ENCODE measurements around the gene RAB3D. TPM values are rescaled to one million over a fixed set of nuclear protein-coding genes. Genes with fewer than 3 reads are reported as not detected.
A peak's percentile ranks its signal among the peaks of the same experiment; 100 is the strongest.

The RAB3D gene
- total RNA-seq, 1 donor from 2014 or later: 45.3 TPM

DNA sequence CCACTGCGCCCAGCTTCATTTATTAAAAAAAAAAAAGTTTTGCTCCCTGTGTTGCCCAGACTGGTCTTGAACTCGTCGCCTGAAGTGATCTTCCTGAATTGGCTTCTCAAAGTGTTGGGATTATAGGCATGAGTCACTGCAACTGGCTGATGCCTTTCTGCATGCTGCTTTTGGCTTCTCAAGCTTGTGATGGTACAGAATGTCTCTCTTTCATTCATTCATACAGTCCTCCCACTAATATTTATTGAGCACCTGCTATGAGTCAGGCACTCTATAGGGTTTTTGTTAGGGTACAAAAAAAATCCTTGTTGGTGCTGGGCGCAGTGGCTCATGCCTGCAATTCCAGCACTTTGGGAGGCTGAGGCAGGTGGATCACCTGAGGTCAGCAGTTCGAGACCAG lies 34.5 kb downstream of the RAB3D start:
- no peaks in the 10 kb centered on the region for H3K4me1 Mint-ChIP-seq (ENCODE audit: unreplicated experiment)
- TF ChIP-seq, protein P1, sequence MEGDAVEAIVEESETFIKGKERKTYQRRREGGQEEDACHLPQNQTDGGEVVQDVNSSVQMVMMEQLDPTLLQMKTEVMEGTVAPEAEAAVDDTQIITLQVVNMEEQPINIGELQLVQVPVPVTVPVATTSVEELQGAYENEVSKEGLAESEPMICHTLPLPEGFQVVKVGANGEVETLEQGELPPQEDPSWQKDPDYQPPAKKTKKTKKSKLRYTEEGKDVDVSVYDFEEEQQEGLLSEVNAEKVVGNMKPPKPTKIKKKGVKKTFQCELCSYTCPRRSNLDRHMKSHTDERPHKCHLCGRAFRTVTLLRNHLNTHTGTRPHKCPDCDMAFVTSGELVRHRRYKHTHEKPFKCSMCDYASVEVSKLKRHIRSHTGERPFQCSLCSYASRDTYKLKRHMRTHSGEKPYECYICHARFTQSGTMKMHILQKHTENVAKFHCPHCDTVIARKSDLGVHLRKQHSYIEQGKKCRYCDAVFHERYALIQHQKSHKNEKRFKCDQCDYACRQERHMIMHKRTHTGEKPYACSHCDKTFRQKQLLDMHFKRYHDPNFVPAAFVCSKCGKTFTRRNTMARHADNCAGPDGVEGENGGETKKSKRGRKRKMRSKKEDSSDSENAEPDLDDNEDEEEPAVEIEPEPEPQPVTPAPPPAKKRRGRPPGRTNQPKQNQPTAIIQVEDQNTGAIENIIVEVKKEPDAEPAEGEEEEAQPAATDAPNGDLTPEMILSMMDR (conservative IDR thresholded peaks at IDR 0.05): no peak
- no peak overlapping the region for H3K4me3 Mint-ChIP-seq
- H3K36me3 Mint-ChIP-seq: no peaks in the 10 kb centered on the region
- no peak for DNase-seq (ENCODE audit: extremely low spot score, unreplicated experiment)
- no peaks in the 10 kb centered on the region for H3K27me3 Mint-ChIP-seq
- H3K27ac Mint-ChIP-seq: no peak overlapping the region
- no peaks in the 10 kb centered on the region for H3K9me3 Mint-ChIP-seq

DNA sequence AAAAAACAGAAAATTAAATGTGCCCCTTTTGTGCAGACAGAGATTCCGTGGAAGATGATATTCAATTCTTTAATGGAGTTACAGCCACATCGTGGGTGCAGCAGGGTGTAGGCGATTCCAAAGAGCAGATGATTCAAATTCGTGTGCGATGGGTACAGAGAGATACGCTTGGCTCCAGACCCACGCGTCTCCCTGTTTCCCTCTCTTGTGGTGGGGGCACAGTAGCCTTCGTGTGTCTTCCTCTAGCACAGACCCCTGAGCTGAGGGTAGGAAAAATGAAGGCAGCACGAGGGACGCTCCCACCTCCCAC lies 38.7 kb downstream of the RAB3D start:
- Mint-ChIP-seq H3K27me3 (no peaks in the 10 kb centered on the region), H3K4me3 (no peak overlapping the region), H3K36me3 (no peaks in the 10 kb centered on the region), H3K9me3 (no peaks in the 10 kb centered on the region), H3K27ac (no peak overlapping the region), H3K4me1 (ENCODE audit: unreplicated experiment) (no peaks in the 10 kb centered on the region)
- no peak for DNase-seq (ENCODE audit: extremely low spot score, unreplicated experiment)
- TF ChIP-seq, protein P1 (conservative IDR thresholded peaks at IDR 0.05): no peak

DNA sequence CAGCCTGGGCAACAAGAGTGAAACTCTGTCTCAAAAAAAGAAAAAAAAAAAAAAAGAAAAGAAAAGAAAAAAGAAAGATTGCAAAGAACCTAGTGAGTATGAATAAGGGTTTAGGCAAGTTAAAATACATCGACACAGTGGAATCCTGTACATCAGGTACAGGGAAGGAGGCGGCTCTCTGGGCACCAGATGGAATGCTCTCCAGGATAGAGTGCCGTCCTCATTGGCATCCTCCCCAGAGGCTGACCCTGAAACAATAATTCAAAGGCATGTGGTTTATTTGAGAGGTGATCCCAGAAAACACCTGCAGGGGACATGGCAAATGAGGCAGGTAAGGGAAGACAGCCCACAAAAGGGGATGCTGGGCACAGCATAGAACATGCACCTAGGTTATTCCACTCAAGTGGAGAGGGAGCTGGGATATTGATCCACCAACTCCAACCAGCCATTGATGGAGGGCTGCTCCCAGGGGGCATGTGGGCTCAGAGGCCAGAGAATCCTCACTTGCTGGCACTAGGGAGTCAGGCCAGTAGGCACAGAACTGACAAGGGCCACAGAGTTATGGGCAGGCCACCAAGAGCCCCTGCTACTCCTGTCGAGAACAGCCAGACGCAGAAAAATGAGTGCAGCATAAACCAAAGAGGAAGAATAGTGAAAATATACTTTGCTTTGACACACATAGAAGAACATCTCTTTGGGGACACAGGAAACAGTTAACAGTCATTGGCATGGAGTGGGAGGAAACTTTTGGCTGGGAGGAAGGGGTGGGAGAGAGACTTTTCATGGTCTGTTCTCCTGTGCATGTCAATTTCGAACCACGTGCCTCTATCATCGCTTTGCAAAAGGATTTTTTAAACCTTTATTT lies 39.3 kb downstream of the RAB3D start:
- no peaks in the 10 kb centered on the region for H3K9me3 Mint-ChIP-seq
- no peaks in the 10 kb centered on the region for H3K27me3 Mint-ChIP-seq
- DNase-seq (ENCODE audit: extremely low spot score, unreplicated experiment): no peak
- no peak overlapping the region for H3K27ac Mint-ChIP-seq
- no peaks in the 10 kb centered on the region for H3K36me3 Mint-ChIP-seq
- TF ChIP-seq, protein P1 (conservative IDR thresholded peaks at IDR 0.05): no peak
- no peak overlapping the region for H3K4me3 Mint-ChIP-seq
- H3K4me1 Mint-ChIP-seq (ENCODE audit: unreplicated experiment): no peaks in the 10 kb centered on the region

DNA sequence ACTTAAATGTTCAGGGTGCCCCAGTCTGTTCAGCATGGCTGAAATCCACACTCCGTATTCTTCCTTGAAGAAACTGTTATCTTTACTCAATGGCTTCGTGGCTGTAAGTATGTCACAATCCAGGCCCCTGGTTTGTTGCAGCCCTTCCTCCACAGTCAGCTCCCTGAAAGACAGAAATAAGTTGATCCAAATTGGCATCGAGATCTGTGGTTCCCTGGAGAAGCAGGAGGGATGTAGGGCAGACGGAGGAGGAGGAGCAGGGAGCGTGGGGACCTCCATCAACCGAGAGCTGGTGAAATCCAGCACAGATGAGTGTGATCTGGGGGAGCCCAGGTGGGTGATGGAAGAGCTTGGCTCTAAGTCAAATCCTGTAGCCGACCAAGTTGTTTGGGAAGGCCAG lies 43.2 kb downstream of the RAB3D start:
- no peaks in the 10 kb centered on the region for H3K9me3 Mint-ChIP-seq
- no peaks in the 10 kb centered on the region for H3K27me3 Mint-ChIP-seq
- H3K36me3 Mint-ChIP-seq: no peaks in the 10 kb centered on the region
- TF ChIP-seq, protein P1 (conservative IDR thresholded peaks at IDR 0.05): no peak
- peak overlapping the region; percentile 26 for H3K27ac Mint-ChIP-seq
- DNase-seq (ENCODE audit: extremely low spot score, unreplicated experiment): no peak
- no peak overlapping the region for H3K4me3 Mint-ChIP-seq
- peaks cover 7% of the 10 kb centered on the region for H3K4me1 Mint-ChIP-seq (ENCODE audit: unreplicated experiment)

- Mint-ChIP-seq H3K4me1 (ENCODE audit: unreplicated experiment) (peaks cover 7% of the 10 kb centered on the region), H3K27ac (peak within 1 kb of the TSS; percentile 26), H3K4me3 (no peak within 1 kb of the TSS), H3K36me3 (no peaks in the 10 kb centered on the region), H3K9me3 (no peaks in the 10 kb centered on the region), H3K27me3 (no peaks in the 10 kb centered on the region)
- DNase-seq (ENCODE audit: extremely low spot score, unreplicated experiment): no peak
- TF ChIP-seq, protein P1 (conservative IDR thresholded peaks at IDR 0.05): no peak
Observed at GRCh38 chr19:11295665-11296245, 43.7 kb downstream of the RAB3D start, which contains the start of gene TSPAN16. Gene TSPAN16, plus strand, starts transcription at chr19:11296160. Its CDS starts 138 bp downstream, at chr19:11296298.
